Activated T-cell treated with anti-CD3 and anti-CD28 coated beads for 24 hours (primary cell): ENCODE data around the gene SMTNL2.

ENCODE experiments used
- DNase-seq: peaks from one replicate; pipeline ENCODE4 v3.0.0-alpha.2; 2020; ENCODE audit warnings: low read depth

The SMTNL2 gene

DNA sequence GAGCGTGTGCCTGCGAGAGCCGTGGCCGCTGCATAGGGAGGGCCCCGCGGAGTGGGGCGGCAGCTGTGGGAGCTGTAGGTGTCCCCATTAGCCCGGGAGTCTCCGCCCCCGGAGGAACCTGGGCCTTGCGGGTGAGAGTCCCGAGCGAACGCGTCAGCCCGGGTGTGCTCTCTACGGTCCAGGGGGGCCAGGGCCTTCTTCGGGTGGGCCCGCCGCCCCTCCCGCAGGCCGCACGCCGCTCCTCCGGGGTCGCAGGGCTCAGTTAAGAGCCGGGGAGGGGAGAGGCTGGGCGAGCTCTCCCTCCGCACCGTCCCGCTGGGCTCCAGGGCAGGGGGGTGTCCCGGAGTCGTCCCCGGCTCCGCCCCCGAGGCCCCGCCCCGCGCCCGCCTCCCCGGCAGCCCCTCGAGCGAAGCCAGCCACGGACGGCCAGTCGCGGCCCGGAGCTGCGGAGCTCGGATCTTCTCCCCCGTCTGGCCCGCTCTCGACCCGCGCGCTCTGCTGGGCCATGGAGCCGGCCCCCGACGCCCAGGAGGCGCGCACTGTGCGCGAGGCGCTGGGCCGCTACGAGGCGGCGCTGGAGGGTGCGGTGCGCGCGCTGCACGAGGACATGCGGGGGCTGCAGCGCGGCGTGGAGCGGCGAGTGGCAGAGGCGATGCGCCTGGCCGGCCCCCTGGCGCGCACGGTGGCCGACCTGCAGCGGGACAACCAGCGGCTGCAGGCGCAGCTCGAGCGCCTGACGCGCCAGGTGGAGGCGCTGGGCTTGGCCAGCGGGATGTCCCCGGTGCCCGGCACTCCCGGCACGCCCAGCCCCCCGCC lies at the start of gene SMTNL2:
Gene SMTNL2 (plus strand): TSS at position 429 of the 816 bp plus-strand sequence. CDS start 77 bp downstream, at position 506.
- no peak for DNase-seq

DNA sequence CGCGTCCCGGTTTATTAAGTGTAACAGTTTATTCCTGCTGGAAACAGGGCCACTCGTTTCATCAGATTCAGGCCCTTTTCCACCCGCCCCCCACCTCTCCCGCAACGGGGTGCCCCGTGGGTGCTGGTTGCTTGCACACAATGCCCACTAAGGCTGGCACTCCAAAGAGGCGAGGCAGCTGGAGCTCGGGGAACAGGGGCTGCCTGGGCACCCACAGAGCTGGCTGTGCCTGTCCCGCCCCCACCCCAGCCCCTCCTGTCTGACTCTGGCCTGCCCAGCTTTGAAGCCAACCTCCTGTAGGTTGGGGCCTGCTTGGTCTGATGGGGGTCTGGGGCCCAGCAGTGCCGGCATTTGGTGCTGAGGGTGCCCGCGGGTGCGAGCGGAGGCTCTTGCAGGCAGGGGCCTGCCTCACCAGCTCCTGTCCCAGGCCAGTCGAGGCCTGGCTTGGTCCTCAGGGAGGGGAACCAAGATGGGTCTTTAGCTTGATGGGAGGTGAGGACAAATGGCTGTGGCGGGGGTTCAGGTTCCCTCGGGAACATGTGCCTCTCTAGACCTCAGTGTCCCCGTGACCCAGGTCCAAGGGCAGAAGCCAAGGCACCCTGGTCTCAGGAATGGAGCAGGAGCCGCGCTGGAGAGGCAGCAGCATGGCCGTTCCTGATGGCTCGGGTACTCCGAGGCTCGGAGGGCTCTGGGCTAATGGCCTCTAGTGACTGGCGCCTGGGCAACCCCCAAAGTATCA lies 49.2 kb upstream of the SMTNL2 start:
- no peak for DNase-seq

DNA sequence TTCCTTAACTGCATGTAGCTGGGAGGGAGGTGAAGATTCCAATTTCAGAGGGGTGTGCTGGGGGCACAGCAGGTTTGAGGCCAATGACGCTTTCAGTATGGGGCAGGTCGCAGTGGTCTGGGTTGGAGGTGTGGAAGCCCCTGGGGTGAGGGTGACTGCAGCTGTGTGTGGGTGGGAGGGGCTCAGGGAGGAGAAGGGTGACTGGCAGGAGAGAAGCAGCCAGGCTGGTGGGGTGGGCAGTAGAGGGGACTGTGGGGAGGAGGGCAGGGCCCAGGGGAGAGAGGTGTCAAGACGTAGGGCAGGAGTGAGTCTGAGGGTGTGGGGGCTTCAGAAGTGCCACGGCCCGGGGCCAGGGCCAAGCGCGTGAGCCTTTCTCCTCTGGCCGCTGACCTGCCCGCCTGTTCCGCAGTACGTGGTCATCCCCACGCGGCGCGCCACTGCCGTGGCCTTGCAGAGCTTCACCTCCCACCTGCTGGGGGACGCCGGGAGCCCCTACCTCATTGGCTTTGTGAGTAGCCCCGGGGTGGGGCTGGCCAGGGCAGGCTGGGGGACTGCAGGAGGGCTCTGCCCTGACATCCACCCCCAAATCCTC lies 48.6 kb upstream of the SMTNL2 start:
- DNase-seq, result no peak

- DNase-seq, result no peak
Measured at GRCh38 chr17:4536259-4536741, 48.0 kb upstream of the SMTNL2 start.

DNA sequence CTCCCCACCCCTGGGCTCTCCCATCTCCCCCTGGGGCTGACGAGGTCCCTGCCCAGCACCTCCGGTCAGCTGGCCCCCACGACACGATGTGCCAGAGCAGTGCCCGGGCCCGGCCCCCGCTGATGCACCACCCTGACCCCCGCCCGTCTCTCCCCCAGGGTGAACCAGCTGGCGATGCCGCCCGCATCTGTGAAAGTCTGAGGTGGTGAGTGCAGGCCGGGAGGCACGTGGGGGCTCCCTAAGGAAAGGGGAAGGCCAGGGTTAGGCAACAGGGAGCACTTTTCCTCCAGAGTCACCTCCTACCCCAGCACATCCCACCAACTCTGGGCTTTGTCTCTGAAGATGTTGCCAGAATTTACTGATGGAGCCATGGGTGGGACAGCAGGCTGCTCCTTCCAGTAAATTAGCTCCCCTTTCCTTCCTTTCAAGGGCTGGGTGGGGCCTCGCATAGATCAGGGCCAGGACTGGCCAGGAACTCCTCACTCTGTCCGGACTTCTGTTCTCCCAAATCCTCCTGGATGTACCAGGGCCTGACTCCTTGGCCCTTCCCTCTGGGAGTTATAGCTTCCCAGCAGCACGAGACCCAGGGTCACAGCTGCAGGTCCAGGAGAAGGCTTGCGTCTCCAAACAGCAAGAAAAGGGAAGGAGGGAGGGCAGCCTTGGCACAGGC lies 47.5 kb upstream of the SMTNL2 start:
- no peak for DNase-seq

GRCh38 chr17:4537451-4538235 lies 46.7 kb upstream of the SMTNL2 start:
- no peak for DNase-seq

DNA sequence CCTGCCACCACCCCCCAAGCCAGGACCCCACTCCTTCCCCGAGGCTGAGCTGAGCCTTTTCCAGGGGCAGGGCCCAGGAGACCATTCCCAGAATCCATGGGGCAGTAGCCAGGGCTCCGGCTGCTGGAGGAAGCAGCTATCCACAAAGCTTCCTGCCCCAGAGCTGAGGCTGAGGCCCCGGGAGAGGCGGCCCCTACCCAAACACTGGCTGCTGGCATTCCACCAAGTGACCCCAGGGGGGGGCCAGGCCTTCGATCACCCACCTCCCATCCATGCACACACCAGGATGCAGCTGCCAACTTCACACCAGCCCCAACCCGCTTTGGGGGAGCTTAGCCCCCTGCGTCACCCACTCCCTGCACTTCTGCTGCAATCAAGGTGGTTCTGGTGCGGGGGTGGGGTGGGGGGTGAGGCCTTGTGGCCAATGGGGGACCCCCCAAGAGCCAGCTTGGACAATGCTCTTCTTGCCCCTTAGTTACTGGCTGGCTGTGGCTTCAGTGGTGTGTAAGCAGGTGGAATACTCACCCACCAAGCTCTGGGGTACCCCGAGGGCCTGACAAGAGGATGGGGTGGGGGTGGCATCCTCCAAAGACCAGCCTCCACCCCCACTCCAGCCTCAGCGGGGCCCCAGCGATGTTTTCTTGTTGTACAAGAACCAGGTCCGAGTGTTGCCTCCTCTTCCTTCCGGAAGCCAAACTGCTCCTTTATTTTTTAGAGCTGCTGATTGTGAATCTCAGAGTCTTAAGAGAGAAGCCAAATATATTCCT lies 45.9 kb upstream of the SMTNL2 start:
- DNase-seq, result no peak

GRCh38 chr17:4539025-4539424 lies 45.3 kb upstream of the SMTNL2 start:
- no peak for DNase-seq

GRCh38 chr17:4539576-4540223 lies 44.6 kb upstream of the SMTNL2 start:
- no peak for DNase-seq

- no peak for DNase-seq
Measured at GRCh38 chr17:4540224-4540651, 44.1 kb upstream of the SMTNL2 start.

GRCh38 chr17:4540687-4541327 lies 43.5 kb upstream of the SMTNL2 start:
- no peak for DNase-seq

- DNase-seq, result no peak
Measured at GRCh38 chr17:4541328-4542002, 42.9 kb upstream of the SMTNL2 start.

DNA sequence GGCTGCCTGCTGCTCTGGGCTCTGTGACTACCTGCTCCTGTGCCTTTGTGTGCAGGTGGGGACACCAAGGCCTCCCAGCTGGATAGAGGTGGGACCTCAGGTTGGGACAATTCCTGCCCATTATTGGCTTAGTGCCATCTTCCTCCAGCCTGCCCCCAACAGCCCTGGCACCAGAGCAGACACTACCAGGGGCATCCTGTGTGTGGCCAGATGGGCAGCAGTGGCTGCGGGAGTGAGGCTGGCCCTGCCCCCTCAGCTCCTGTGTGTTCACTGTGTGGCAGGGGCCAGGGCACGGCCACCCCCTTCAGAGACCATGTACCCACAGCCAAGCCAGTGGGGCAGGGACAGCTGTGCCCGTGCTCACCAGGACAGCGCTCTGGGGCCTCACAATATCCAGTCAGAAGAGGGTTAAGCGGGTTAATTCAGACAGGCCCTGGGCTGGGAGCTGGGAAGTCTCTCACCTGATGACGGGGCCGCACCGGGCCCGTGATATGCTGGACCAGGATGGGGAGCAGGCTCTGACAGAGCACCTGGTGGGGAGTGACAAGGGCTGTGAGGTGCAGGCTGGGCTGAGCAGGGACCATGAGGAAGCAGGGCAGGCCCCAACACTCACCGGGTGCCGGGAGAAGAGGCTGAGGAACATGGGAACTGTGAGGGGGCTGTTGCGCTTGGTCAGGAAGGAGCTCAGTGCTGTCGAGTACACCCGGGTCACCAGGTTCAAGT lies 42.2 kb upstream of the SMTNL2 start:
- no peak for DNase-seq

DNA sequence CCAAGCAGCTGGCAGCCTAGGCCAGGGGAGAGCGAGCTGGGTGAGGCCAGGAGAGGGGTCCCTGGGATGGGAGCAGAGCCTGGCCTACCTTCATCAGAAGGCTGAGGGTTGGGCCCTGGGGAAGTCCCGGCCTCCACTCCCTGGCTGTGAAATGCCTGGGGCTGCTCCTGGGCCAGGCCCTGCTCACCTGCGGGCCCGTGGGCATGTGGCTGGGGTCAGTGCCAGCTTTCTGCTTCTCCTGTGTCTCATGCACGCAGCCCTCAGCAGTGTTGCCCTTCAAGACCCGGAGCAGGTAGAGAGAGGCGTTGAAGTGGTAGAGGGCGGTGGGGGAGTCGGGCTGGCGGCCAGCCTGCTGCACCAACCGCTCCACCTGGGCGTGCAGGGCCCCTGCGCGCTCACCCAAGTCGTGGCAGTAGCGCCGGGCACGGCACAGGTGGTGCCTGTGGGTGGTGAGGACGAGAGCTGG lies 41.6 kb upstream of the SMTNL2 start:
- no peak for DNase-seq

- no peak for DNase-seq
Measured at GRCh38 chr17:4543557-4544026, 40.7 kb upstream of the SMTNL2 start.

DNA sequence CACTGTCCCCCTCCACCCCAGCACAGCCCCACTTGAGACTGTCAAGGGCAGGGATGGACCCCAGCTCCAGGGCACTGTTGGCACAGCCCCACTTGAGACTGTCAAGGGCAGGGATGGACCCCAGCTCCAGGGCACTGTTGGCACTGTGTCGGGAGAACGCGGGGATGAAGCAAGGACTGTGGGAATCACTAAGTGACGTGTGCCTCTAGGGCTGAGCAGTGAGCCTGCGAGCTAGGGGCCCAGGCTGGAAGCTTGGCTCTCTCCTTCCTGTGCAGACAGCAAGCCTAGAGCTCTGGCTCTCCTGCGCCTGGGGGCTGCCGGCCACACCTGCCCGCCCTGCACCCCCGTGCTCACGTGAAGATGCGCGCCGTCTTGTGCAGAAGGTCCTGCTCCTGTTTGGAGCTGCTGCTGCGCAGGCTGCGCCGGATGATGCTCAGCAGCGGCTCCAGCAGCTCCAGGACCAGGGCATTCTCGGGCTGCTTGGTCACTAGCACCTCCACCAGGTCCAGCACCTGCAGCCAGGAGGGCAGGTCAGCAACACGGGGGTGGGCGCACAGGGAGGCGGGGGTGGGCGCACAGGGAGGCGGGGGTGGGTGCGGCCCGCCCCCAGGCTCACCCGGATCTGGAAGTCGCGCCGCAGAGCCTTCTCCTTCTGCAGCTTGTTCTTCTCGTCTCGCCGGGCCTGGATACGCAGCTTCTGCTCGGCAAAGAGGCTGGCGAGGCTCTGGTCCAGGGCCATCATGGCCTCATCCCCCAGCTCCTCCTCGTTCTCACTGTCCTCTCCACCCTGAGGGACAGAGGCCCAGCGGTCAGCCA lies 40.0 kb upstream of the SMTNL2 start:
- DNase-seq, result no peak

DNA sequence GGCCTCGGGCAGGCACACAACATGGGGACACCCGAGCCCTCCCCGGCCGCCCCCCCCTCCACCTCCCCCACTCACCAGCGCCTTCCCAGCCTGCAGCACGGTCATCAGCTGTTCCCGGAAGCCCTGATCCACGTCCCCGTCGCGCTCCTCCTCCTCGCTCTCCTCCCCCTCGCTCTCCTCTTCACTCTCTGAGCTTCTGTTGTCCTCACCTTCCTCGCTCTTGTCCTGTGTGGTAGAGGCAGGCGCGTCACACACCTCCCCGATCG lies 39.4 kb upstream of the SMTNL2 start:
- no peak for DNase-seq
